ENCODE results near the gene KISS1R. TPM values are rescaled to one million over a fixed set of nuclear protein-coding genes. Genes with fewer than 3 reads are reported as not detected.

The KISS1R gene
- total RNA-seq, 2 donors from 2014 or later = not detected

DNA sequence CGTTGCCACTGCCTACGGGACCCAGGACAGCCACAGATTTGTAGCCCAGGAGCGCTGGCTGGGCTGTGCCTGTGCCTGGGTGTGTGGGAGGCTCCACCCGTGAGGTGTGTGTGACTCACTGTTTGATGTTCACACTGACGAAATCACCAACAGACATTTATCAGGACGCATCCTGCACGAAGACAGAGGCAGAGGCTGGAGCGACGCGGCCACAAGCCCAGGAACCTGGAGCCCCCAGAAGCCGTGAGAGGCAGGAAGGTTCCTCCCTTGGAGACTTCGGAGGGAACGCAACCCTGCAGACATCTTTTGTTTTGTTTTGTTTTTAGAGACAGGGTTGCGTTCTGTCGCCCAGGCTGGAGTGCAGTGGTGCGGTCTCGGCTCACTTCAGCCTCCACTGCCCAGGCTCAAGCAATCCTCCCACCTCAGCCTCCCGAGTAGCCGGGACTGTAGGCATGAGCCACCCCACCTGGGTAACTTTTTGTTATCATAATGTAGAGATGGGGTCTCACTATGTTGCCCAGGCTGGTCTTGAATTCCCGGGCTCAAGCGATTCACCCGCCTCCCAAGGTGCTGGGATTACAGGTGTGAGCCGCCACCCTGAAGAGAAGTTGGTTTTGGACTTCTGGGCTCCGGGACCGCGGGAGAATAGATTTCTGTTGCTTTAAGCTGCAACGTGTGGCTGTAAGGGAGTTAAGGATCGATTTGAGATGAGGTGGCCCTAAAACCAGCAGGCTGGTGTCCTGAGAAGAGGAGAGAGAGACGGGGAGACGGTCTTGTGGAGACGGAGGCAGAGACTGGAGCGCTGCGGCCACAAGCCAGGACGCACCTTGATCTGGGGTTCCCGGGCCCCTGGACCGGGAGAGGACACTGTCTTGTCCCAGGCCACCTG is 42.1 kb downstream of the KISS1R start:
- no peak for DNase-seq (ENCODE audit: low spot score)
- intact Hi-C loops (cut with DNase I) = no loop called here

DNA sequence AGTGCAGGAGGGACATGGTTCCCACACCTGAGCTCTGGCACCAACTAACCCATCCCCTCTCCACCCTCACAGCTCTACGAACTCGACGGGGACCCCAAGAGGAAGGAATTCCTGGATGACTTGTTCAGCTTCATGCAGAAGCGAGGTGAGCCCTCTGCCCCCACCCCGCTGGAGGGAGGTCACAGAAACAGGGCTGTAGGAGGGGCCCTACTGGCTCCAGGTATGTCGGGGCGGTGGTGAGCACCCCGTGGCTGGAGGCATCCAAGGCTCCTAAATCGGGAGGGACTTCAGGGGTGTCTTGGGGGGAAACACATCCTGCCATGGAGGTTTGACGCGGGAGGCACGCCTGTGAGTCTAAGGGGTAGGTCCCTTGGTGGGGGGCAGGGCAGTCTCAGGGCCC is 42.9 kb downstream of the KISS1R start:
- DNase-seq (ENCODE audit: low spot score) = no peak
- intact Hi-C loops (cut with DNase I) = no loop called here

DNA sequence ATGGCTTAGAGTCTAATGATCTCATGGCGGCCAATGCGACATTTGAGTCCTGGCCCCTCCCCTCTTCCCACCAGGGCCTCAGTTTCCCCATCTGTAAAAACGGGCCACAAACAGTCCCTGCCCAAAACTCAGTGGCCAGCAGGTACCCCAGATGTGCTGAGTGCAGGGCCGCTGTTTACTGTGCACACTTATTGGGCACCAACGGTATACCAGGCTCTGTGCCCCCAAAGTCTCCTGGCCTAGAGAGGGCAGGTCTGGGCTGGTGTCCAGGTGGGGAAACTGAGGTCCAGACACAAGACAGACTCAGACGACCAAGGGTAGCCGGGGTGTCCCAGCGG is 43.4 kb downstream of the KISS1R start:
- intact Hi-C loops (cut with DNase I) = no loop called here
- DNase-seq (ENCODE audit: low spot score) = no peak

DNA sequence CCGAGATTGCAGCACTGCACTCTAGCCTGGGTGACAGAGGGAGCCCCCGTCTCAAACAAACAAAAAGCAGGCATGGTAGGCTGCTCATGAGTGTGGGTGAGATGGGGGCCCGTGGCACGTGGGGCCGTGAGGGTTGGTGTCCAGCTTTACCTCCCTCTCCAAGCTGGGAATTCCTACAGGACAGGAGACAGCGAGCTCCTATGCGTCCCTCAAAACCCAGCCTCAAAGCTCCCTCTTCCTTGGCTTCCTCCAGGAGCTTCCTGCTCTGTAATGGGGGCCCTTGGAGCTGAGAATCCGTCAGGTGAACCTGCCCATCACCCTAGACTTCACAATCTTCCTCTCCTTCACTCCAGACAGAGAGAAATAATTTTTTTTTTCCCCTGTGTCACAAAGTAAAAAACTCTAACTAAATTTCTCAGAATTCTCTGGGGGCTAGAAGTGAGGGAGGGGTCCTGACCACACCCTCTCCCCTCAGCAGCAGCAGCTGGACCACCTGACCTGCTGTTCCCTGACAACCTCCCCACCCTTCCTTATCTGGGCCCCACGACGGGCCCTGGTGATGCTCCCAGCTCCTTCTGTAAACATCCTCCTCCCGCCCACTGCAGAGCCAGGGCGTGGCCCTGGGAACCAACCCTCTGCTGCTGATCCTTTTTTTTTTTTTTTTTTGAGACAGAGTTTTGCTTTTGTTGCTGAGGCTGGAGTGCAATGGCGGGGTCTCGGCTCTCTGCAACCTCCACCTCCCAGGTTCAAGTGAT is 44.9 kb downstream of the KISS1R start:
- DNase-seq (ENCODE audit: low spot score) = no peak
- intact Hi-C loops (cut with DNase I) = no loop called here

DNA sequence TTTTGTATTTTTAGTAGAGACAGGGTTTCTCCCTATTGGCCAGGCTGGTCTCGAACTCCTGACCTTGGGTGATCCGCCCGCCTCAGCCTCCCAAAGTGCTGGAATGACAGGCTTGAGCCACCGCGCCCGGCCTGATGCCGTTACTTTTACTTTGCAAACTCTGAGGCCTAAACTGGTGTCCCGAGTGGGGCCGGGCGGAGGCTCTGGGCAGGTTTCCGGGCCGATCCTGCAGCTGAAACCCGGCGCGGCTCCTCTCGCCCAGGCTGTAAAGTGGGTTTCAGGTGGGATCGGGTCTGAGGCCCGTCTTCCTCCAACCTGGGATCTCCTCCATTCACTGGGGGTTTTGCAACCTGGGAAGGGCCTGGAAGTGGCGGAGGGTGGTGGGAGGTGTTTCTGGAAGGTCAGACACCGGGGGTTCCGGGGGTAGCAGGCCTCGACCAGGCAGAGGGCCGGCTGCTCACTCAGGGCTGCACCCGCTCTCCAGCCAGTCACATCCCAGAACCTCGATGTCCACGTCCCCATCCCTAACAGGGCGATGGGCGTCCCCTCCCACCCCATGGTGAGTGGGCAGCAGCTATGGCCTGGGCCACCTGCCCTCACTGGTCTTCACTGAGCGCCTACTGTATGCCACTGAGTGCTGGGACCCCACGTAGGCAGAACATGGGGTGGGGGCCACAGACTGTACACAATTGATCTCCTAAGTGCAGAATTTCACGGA is 45.7 kb downstream of the KISS1R start:
- intact Hi-C loops (cut with DNase I) = no loop called here

DNA sequence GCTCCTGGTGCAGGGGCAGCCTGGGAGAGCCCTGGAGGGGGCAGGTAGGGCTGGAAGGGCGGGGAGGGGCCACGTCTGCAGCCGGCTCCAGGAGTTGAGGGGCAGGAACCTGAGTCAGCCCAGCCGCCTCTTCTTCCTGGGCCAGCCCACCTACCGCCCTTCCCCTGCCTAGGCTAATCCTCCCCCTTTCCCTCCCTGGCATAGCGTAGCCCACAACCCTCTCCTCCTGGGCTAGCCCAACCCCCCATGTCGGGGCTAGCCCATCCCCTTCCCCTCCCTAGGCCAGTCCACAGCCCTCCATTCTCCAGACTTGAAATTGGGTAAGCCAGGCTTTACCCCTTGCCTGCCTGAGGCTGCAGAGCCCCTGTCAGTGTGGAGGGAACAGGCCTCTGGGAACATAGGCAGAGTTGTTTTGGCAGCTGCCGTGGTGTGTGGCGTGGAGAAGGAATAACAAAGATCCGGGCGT is 46.4 kb downstream of the KISS1R start:
- no peak for DNase-seq (ENCODE audit: low spot score)
- intact Hi-C loops (cut with DNase I) = no loop called here

More for the DNA sequence above, 45.7 kb downstream of the KISS1R start:
- no peak for DNase-seq (ENCODE audit: low spot score)

DNA sequence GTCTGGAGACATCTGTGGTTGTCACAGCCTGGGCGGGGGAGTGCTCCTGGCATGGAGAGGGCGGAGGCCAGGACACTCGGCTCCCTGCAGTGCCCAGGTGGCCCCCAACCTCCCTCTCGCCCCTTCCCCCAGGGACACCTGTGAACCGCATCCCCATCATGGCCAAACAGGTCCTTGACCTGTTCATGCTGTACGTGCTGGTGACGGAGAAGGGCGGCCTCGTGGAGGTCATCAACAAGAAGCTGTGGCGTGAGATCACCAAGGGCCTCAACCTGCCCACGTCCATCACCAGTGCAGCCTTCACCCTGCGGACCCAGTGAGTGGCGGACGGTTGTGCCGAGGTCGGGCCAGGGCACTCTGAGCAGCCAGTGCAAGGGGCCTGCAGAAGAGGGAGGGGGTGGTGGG is 47.0 kb downstream of the KISS1R start:
- no peak for DNase-seq (ENCODE audit: low spot score)
- intact Hi-C loops (cut with DNase I) = no loop called here

DNA sequence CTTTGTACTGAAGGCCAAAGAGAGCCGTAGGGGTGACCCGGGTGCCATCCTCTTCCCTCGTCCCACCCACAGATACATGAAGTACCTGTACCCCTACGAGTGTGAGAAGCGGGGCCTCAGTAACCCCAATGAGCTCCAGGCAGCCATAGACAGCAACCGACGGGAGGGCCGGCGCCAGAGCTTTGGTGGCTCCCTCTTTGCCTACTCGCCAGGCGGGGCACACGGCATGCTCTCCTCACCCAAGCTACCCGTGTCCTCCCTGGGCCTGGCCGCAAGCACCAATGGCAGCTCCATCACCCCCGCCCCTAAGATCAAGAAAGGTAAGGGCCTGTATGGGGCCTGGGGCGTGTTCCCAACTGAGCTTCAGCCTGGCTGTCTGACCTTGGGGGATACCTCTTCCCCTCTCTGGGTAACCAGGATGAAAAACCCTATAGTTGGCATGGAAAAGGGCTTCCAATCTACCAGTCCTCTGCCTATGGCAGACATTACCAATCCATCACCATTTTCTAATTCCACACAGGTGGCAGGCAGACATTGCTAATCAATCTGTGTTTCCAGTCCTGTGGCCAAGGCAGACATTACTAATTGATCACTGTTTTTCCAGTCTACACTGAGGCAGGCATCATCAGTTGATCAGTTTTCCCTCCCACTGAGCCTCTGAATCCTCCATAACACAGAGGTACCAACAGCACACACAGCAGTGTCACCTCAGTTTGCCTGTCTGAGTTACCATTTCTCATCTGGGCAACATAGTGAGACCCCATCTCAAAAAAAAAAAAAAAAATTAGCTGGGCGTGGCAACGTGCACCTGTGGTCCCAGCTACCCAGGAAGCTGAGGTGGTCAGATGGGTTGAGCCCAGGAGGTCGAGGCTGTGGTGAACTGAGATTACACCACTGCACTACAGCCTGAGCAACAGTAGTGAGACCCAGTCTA is 47.9 kb downstream of the KISS1R start:
- no peak for DNase-seq (ENCODE audit: low spot score)
- intact Hi-C loops (cut with DNase I) = no loop called here

DNA sequence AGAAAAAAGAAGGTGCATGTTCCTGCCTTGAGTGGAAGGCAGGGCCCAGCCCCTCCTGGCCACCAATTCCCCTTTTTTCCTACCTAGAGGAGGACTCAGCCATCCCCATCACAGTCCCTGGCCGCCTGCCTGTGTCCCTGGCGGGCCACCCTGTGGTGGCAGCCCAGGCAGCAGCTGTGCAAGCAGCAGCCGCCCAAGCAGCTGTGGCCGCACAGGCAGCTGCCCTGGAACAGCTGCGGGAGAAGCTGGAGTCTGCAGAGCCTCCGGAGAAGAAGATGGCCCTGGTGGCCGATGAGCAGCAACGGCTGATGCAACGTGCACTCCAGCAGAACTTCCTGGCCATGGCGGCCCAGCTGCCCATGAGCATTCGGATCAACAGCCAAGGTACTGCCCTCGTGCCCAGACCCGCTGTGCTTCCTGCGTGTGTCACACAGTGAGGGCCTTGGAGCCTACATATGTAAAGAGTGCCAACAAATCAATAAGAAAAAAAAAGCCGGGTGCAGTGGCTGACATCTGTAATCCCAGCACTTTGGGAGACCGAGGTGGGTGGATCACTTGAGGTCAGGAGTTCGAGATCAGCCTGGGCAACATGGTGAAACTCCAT is 49.5 kb downstream of the KISS1R start:
- intact Hi-C loops (cut with DNase I) = no loop called here
- no peak for DNase-seq (ENCODE audit: low spot score)

Other genes starting within 250 kb of the KISS1R start
- 100 to 1,000 TPM; 234 to 270 TPM for gene FSTL3, start 240.9 kb upstream of the KISS1R start, total RNA-seq
- gene PRSS57, start 221.9 kb upstream of the KISS1R start, total RNA-seq = not detected
- gene PALM, start 208.4 kb upstream of the KISS1R start, total RNA-seq = 100 to 1,000 TPM in 1 of 2 donors, 10 to 100 TPM in 1; 89.6 to 128 TPM
- gene MISP, start 166.2 kb upstream of the KISS1R start, total RNA-seq = under 1 TPM in 1 of 2 donors, not detected in 1; 0.14 TPM
- 100 to 1,000 TPM; 151 to 168 TPM for gene PTBP1, start 119.9 kb upstream of the KISS1R start, total RNA-seq
- gene PLPPR3, start 95.4 kb upstream of the KISS1R start, total RNA-seq = not detected
- gene AZU1, start 89.5 kb upstream of the KISS1R start, total RNA-seq = under 1 TPM in 1 of 2 donors, not detected in 1; 0.29 TPM
- gene PRTN3, start 76.3 kb upstream of the KISS1R start, total RNA-seq = under 1 TPM in 1 of 2 donors, not detected in 1; 0.38 TPM
- 1 to 10 TPM in 1 of 2 donors, under 1 TPM in 1; 0.33 to 2.2 TPM for gene ELANE, start 65.0 kb upstream of the KISS1R start, total RNA-seq
- gene CFD, start 57.7 kb upstream of the KISS1R start, total RNA-seq = 100 to 1,000 TPM; 122 to 297 TPM
- gene MED16, start 24.1 kb upstream of the KISS1R start, total RNA-seq = 10 to 100 TPM; 29.4 to 33.6 TPM
- gene RNU6-9, start 23.8 kb upstream of the KISS1R start, total RNA-seq = not detected
- gene R3HDM4, start 4.1 kb upstream of the KISS1R start, total RNA-seq = 10 to 100 TPM; 36.2 to 41.5 TPM
- gene ARID3A, start 8.7 kb downstream of the KISS1R start, total RNA-seq = 1 to 10 TPM; 6.3 to 10.0 TPM
- 10 to 100 TPM; 13.4 to 17.2 TPM for gene WDR18, start 67.0 kb downstream of the KISS1R start, total RNA-seq
- gene GRIN3B, start 83.1 kb downstream of the KISS1R start, total RNA-seq = under 1 TPM in 1 of 2 donors, not detected in 1; 0.05 TPM
- 10 to 100 TPM; 96.5 to 99.8 TPM for gene TMEM259, start 103.8 kb downstream of the KISS1R start, total RNA-seq
- gene RNU6-2, start 104.2 kb downstream of the KISS1R start, total RNA-seq = not detected
- gene CNN2, start 109.3 kb downstream of the KISS1R start, total RNA-seq = 100 to 1,000 TPM in 1 of 2 donors, 10 to 100 TPM in 1; 94.7 to 136 TPM
- gene ABCA7, start 122.8 kb downstream of the KISS1R start, total RNA-seq = 1 to 10 TPM; 4.0 to 4.4 TPM
- gene ARHGAP45, start 149.8 kb downstream of the KISS1R start, total RNA-seq = 10 to 100 TPM in 1 of 2 donors, 1 to 10 TPM in 1; 10.0 to 26.8 TPM
- 100 to 1,000 TPM in 1 of 2 donors, 10 to 100 TPM in 1; 89.9 to 105 TPM for gene POLR2E, start 178.0 kb downstream of the KISS1R start, total RNA-seq
- gene GPX4, start 186.7 kb downstream of the KISS1R start, total RNA-seq = 100 to 1,000 TPM; 176 to 193 TPM